ENCODE data around the gene ITLN2.

GRCh38 chr1:160935527-160936258 is 18.9 kb downstream of the ITLN2 start:
- TF ChIP-seq CTCF (IDR thresholded peaks at IDR 0.05) (no peak), MEF2A (IDR thresholded peaks at IDR 0.05; ENCODE audit: borderline replicate concordance, low read depth) (no peak), FOXM1 (IDR thresholded peaks at IDR 0.05; ENCODE audit: low read depth) (no peak), GATA2 (CRISPR knock-in tag; IDR thresholded peaks at IDR 0.05) (no peak), FOXJ3 (CRISPR knock-in tag; IDR thresholded peaks at IDR 0.05) (no peak), NFIC (IDR thresholded peaks at IDR 0.05; ENCODE audit: borderline replicate concordance) (no peak), EP300 (IDR thresholded peaks at IDR 0.05; ENCODE audit: borderline replicate concordance in 1 of 2, low read depth in 1 of 2, low read length in 1 of 2) (no peak), RFX5 (IDR thresholded peaks at IDR 0.05; ENCODE audit: low read length) (no peak), POLR2AphosphoS5 (IDR thresholded peaks at IDR 0.05; ENCODE audit: low read depth, low read length) (no peak), TCF12 (IDR thresholded peaks at IDR 0.05) (no peak), SMC3 (IDR thresholded peaks at IDR 0.05; ENCODE audit: low read depth, low read length) (no peak)
- TF ChIP-seq, protein P1, sequence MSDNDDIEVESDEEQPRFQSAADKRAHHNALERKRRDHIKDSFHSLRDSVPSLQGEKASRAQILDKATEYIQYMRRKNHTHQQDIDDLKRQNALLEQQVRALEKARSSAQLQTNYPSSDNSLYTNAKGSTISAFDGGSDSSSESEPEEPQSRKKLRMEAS (IDR thresholded peaks at IDR 0.05; ENCODE audit: low read depth) = no peak
